DMS53 treated with DMSO at 0.1 percent for 48 hours (cell line): Measurements from ENCODE around the gene DCC.

Source experiments
- DNase-seq: peaks from one replicate; lab custom pipeline; 2025; ENCODE audit not compliant: unreplicated experiment; lab: John Stamatoyannopoulos, UW

The DCC gene

GRCh38 chr18:52499016-52499415 lies 159.0 kb downstream of the DCC start:
- peak; percentile 97 for DNase-seq

- DNase-seq: peak; percentile 100
Measured at GRCh38 chr18:52499644-52500043, 159.6 kb downstream of the DCC start.

- no peak for DNase-seq
Measured at GRCh38 chr18:52504589-52504988, 164.6 kb downstream of the DCC start.

GRCh38 chr18:52510139-52510538 lies 170.1 kb downstream of the DCC start:
- no peak for DNase-seq

GRCh38 chr18:52518086-52518485 lies 178.1 kb downstream of the DCC start:
- no peak for DNase-seq

- DNase-seq: no peak
Measured at GRCh38 chr18:52519021-52519420, 179.0 kb downstream of the DCC start.

- no peak for DNase-seq
Measured at GRCh38 chr18:52523566-52523965, 183.6 kb downstream of the DCC start.

GRCh38 chr18:52531836-52532235 lies 191.8 kb downstream of the DCC start:
- DNase-seq: no peak

GRCh38 chr18:52536039-52536438 lies 196.0 kb downstream of the DCC start:
- no peak for DNase-seq

- DNase-seq: no peak
Measured at GRCh38 chr18:52537261-52537660, 197.3 kb downstream of the DCC start.

GRCh38 chr18:52541056-52541455 lies 201.1 kb downstream of the DCC start:
- DNase-seq: no peak

- DNase-seq: no peak
Measured at GRCh38 chr18:52544086-52544485, 204.1 kb downstream of the DCC start.

GRCh38 chr18:52546686-52547346 lies 206.8 kb downstream of the DCC start:
- no peak for DNase-seq

- DNase-seq: no peak
Measured at GRCh38 chr18:52553441-52553840, 213.4 kb downstream of the DCC start.

GRCh38 chr18:52554180-52554579 lies 214.2 kb downstream of the DCC start:
- DNase-seq: no peak

- no peak for DNase-seq
Measured at GRCh38 chr18:52567360-52567759, 227.4 kb downstream of the DCC start.

GRCh38 chr18:52569492-52569891 lies 229.5 kb downstream of the DCC start:
- peak; percentile 7 for DNase-seq

- DNase-seq: no peak
Measured at GRCh38 chr18:52570975-52571374, 231.0 kb downstream of the DCC start.

GRCh38 chr18:52572036-52573000 lies 232.3 kb downstream of the DCC start:
- DNase-seq: no peak

GRCh38 chr18:52577795-52578194 lies 237.8 kb downstream of the DCC start:
- no peak for DNase-seq

GRCh38 chr18:52582061-52582460 lies 242.1 kb downstream of the DCC start:
- no peak for DNase-seq

- no peak for DNase-seq
Measured at GRCh38 chr18:52582516-52582915, 242.5 kb downstream of the DCC start.
